ENCODE results near the gene SAMD11. TPM values are rescaled to one million over a fixed set of nuclear protein-coding genes. Genes with fewer than 3 reads are reported as not detected.
A peak's percentile ranks its signal among the peaks of the same experiment; 100 is the strongest.

The SAMD11 gene
- polyA plus RNA-seq, 2 of the 4 experiments (the other 2 are of a cell fraction): 22.4 to 52.8 TPM

GRCh38 chr1:941015-941587 lies 17.4 kb downstream of the SAMD11 start:
- 0 out of 2 replicates have a peak, but pooled peaks have one; percentile 14 for TF ChIP-seq E2F6 (IDR thresholded peaks at IDR 0.05; ENCODE audit: borderline replicate concordance, low read depth)
- TF ChIP-seq HOXB13 (CRISPR knock-in tag; IDR thresholded peaks at IDR 0.05; ENCODE audit: low read depth): peak; percentile 30; the same call in 1 of the 2 replicates
- no peak for TF ChIP-seq POLR2A (IDR thresholded peaks at IDR 0.05; ENCODE audit: low read length)
- Histone ChIP-seq H3K27ac (peak overlapping the region; percentile 100), H3K4me2 (peak overlapping the region; percentile 100), H3K4me1 (peaks cover 78% of the 10 kb centered on the region), H3K4me3 (peak overlapping the region; percentile 71), H3K9me3 (no peaks in the 10 kb centered on the region)
- CTCF ChIA-PET: interaction anchor here (0.8 to 8.1 kb wide), 11 partner anchors 11 to 100 kb away, joined by 3 to 84 read pairs (median 26); partner anchors contain the start of gene SAMD11
- POLR2A ChIA-PET: interaction anchor here (1.1 kb wide), 2 partner anchors 10 to 35 kb away, joined by 3 to 4 read pairs; no protein-coding TSS in a partner anchor
- DNase-seq (ENCODE audit: low read depth in 1 of 2, low spot score in 1 of 2) (no peak), FAIRE-seq (no peak), ATAC-seq (no peak; a peak in 2 of 6 replicates)
- 14% methylated on average over 4 of the region's 36 CpGs for WGBS (ENCODE audit: missing lambda C conversion rate)

GRCh38 chr1:941588-942383 lies 18.1 kb downstream of the SAMD11 start:
- WGBS (ENCODE audit: missing lambda C conversion rate): no CpG with 5 or more reads among the region's 98 CpGs
- POLR2A ChIA-PET: interaction anchor here (1.9 kb wide), 1 partner anchor 25 kb away, joined by 10 read pairs; the partner anchor contains the start of gene PLEKHN1
- peak overlapping the region; percentile 71 for H3K4me3 ChIP-seq
- peaks cover 78% of the 10 kb centered on the region for H3K4me1 ChIP-seq
- CTCF ChIA-PET: interaction anchor here (0.6 to 8.1 kb wide), 10 partner anchors 10 to 309 kb away, joined by 3 to 84 read pairs (median 28); partner anchors contain the start of gene SAMD11
- FAIRE-seq: no peak
- TF ChIP-seq ATOH8 (CRISPR knock-in tag; IDR thresholded peaks at IDR 0.05; ENCODE audit: low read depth) (no peak), PBX3 (IDR thresholded peaks at IDR 0.05) (peak; percentile 64; the same call in 1 of the 2 replicates), JUNB (IDR thresholded peaks at IDR 0.05) (no peak), JUN (IDR thresholded peaks at IDR 0.05) (peak; percentile 50 to 93; a peak in 4 of 5 replicates), HOXA7 (CRISPR knock-in tag; IDR thresholded peaks at IDR 0.05) (0 out of 2 replicates have a peak, but pooled peaks have one; percentile 43), MYC (IDR thresholded peaks at IDR 0.05; ENCODE audit: borderline replicate concordance, low read length) (peak; percentile 49; the same call in 1 of the 2 replicates), GATA3 (IDR thresholded peaks at IDR 0.05; ENCODE audit: borderline replicate concordance) (peak; percentile 16; the same call in 1 of the 2 replicates), SREBF2 (IDR thresholded peaks at IDR 0.05) (no peak), EP300 (IDR thresholded peaks at IDR 0.05) (peak; percentile 49 to 75; a peak in 3 of 5 replicates), MAX (IDR thresholded peaks at IDR 0.05) (peak; percentile 54), POLR2A (IDR thresholded peaks at IDR 0.05; ENCODE audit: low read length) (0 out of 2 replicates have a peak, but pooled peaks have one; percentile 19), HMGXB4 (CRISPR knock-in tag; IDR thresholded peaks at IDR 0.05; ENCODE audit: borderline replicate concordance) (no peak), RFX5 (IDR thresholded peaks at IDR 0.05) (no peak), ZFP36 (IDR thresholded peaks at IDR 0.05; ENCODE audit: borderline replicate concordance, partially characterized antibody) (no peak), SMC3 (IDR thresholded peaks at IDR 0.05) (0 out of 3 replicates have a peak, but pooled peaks have one; percentile 6), KDM1A (IDR thresholded peaks at IDR 0.05; ENCODE audit: low read depth) (no peak)
- H3K4me2 ChIP-seq: peak overlapping the region; percentile 100
- H3K27ac ChIP-seq: peak overlapping the region; percentile 100
- DNase-seq (ENCODE audit: low read depth in 1 of 2, low spot score in 1 of 2): peak; percentile 77 to 90
- H3K9me3 ChIP-seq: no peaks in the 10 kb centered on the region
- peak; percentile 5 to 47; a peak in 5 of 6 replicates for ATAC-seq
